OCI-LY7 (cell line): Measurements from ENCODE around the gene LRCOL1.

Experiments
- EZH2phosphoT487 ChIP-seq: fragments of 200-600 bp; sonication (generic); IDR thresholded peaks from 2 replicates; pipeline ENCODE4 v1.6.1; 2018; ENCODE audit warnings: low read depth, borderline replicate concordance, mild to moderate bottlenecking, mixed run types, antibody characterized with exemption, low read length, moderate library complexity, mixed read lengths
- TF ChIP-seq, protein P1 (sequence below): fragments of 200-600 bp; sonication (generic); conservative IDR thresholded peaks from 2 replicates; pipeline ENCODE4 v1.5.1; 2014; ENCODE audit warnings: mild to moderate bottlenecking, antibody characterized with exemption, low read length, moderate library complexity, mixed read lengths

GRCh38 chr12:132584429-132584828, 26.0 kb downstream of the LRCOL1 start:
- TF ChIP-seq, protein P1, sequence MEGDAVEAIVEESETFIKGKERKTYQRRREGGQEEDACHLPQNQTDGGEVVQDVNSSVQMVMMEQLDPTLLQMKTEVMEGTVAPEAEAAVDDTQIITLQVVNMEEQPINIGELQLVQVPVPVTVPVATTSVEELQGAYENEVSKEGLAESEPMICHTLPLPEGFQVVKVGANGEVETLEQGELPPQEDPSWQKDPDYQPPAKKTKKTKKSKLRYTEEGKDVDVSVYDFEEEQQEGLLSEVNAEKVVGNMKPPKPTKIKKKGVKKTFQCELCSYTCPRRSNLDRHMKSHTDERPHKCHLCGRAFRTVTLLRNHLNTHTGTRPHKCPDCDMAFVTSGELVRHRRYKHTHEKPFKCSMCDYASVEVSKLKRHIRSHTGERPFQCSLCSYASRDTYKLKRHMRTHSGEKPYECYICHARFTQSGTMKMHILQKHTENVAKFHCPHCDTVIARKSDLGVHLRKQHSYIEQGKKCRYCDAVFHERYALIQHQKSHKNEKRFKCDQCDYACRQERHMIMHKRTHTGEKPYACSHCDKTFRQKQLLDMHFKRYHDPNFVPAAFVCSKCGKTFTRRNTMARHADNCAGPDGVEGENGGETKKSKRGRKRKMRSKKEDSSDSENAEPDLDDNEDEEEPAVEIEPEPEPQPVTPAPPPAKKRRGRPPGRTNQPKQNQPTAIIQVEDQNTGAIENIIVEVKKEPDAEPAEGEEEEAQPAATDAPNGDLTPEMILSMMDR, result no peak
- no peak for TF ChIP-seq EZH2phosphoT487
